BJ (cell line): ENCODE measurements around the gene PRDM16. TPM values are rescaled to one million over a fixed set of nuclear protein-coding genes. Genes with fewer than 3 reads are reported as not detected.

ENCODE experiments used
- CTCF ChIA-PET: fragments of 350-600 bp; formaldehyde crosslinking; extraction: SDS; loops from one replicate; lab custom pipeline; 2021; ENCODE audit warnings: antibody characterized with exemption, inconsistent platforms; lab: Yijun Ruan, JAX
- POLR2A ChIA-PET: fragments of 300-600 bp; sonication (Branson Sonifier 250); formaldehyde crosslinking; extraction: SDS; loops from one replicate; lab custom pipeline; 2021; ENCODE audit warnings: antibody characterized with exemption; lab: Charles Lee
- DNase-seq: peaks from one replicate; pipeline ENCODE4 v3.0.0-alpha.2; 2011; ENCODE audit warnings: low read depth
- H3K27me3 ChIP-seq: 2 replicates; pipeline ENCODE4 v1.6.0; 2011; ENCODE audit warnings: low read length; ENCODE audit not compliant: control insufficient read depth, insufficient read depth
- H3K36me3 ChIP-seq: 2 replicates; pipeline ENCODE4 v1.5.1; 2011; ENCODE audit warnings: low read length; ENCODE audit not compliant: control insufficient read depth, insufficient read depth
- H3K4me3 ChIP-seq: 2 replicates; pipeline ENCODE4 v1.5.1; 2011; ENCODE audit warnings: low read depth, mild to moderate bottlenecking, control low read depth, low read length
- polyA plus RNA-seq: library from polyadenylated mRNA; depleted of rRNA; stranded (reverse); fragments of >200 nt; gene quantifications from 2 replicates; pipeline ENCODE4 v1.2.3, GENCODE V29; 2011
- TF ChIP-seq, protein P1 (sequence below): IDR thresholded peaks from 2 replicates; pipeline ENCODE4 v1.5.1; 2011; ENCODE audit warnings: low read depth, mild to moderate bottlenecking, control low read depth, inconsistent platforms, low read length, moderate library complexity; ENCODE audit not compliant: insufficient read depth

The PRDM16 gene
- polyA plus RNA-seq, 1 experiment: 0.02 TPM

DNA sequence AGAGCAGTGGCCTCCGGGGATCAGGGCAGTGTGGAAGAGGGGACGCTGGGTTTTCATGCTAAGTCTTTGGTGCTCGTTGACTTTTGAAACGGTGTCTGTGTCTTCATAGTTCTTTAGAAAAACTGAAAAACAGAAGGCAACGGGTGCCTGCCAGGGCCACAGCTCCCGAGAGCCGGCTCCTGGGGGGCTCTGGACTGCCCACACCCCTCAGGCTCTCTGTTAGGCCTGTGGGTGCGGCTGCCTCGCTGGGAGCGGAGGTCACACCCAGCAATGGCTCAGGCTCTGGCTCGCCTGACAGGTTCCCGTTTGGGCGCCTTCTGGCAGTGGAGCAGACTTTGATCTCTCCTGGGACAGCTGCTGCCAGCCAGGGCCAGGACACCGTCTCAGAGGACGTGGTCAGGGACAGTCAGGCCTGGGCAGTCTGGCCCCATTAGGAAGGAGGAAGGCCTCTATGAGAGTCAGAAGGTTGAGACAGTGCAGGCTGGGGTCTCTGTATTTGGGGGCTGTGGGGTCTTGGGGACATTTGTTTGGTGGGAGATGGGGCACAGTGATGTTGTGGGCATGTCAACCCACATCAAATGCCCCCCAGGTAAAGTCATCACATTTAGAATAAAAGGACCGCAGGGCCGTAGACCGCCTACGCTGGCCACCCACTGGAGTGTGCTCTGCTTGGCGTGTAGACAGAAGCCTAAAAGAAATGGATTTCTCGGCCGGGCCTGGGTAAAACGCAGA lies 391.1 kb downstream of the PRDM16 start:
- H3K36me3 ChIP-seq: no peaks in the 10 kb centered on the region
- ChIA-PET CTCF (no interaction called here), POLR2A (no interaction called here)
- peaks cover 2% of the 10 kb centered on the region for H3K27me3 ChIP-seq
- no peak for DNase-seq
- TF ChIP-seq, protein P1, sequence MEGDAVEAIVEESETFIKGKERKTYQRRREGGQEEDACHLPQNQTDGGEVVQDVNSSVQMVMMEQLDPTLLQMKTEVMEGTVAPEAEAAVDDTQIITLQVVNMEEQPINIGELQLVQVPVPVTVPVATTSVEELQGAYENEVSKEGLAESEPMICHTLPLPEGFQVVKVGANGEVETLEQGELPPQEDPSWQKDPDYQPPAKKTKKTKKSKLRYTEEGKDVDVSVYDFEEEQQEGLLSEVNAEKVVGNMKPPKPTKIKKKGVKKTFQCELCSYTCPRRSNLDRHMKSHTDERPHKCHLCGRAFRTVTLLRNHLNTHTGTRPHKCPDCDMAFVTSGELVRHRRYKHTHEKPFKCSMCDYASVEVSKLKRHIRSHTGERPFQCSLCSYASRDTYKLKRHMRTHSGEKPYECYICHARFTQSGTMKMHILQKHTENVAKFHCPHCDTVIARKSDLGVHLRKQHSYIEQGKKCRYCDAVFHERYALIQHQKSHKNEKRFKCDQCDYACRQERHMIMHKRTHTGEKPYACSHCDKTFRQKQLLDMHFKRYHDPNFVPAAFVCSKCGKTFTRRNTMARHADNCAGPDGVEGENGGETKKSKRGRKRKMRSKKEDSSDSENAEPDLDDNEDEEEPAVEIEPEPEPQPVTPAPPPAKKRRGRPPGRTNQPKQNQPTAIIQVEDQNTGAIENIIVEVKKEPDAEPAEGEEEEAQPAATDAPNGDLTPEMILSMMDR: no peak
- no peak overlapping the region for H3K4me3 ChIP-seq

DNA sequence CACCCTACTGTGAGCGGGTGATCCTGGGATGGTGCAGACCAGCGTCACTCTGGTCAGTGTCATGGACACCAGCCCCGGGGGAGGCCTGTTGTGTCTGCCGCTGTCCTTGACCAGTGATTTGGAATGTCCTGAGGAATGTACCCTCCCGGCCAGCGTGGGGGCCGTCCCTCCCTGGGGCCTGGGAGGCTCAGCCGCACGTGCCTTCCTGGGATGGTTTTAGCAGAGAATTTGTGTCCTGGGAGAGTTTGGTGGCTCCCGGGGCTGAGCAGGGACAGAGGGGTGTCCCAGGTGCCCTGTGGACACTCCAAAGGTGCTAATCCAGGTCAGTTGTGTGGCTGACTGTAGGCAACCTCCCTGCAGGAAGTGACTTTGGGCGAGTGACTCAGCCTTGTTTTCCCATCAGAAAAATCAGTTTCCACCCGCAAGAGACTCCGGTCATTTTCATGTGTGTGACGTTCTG lies 391.7 kb downstream of the PRDM16 start:
- no peak for DNase-seq
- CTCF ChIA-PET: interaction anchor here (4.0 kb wide), 1 partner anchor 8 kb away, joined by 24 read pairs; no protein-coding TSS in a partner anchor

DNA sequence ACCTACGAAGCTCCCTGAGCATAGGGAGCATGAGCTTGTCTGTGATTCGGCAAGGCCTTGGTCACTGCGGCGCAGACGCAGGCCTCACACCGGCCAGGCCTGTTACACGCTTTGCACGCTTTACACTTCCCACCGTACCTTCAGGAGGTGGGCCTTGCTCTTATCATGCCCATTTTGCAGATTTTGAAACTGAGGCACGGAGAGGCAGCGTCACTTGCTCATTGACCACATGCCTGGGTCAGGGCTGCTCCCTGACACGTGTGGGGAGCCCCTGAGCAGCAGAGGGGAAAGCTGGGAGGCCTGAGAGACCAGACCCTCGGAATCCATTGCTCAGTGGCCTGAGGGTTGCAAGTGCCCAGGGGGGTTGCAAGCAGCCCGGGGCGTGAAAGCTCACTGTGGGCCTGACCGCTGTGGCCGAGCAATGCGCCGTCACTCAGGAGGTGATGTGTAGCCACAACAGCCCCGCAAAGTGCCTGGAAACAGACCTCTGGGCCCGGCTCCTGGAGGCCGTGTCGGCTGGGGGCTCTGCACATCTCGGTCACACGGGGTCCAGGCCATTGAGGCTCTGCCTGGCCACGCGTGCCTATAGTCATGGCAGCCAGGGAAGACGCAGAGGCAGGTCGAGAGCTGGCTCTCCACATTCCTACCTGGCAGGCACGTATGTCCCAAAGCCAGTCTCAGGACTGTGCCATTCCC lies 392.4 kb downstream of the PRDM16 start:
- DNase-seq: no peak
- CTCF ChIA-PET: interaction anchor here (1.3 to 4.0 kb wide), 2 partner anchors 8 to 10 kb away, joined by 4 to 24 read pairs; no protein-coding TSS in a partner anchor
- TF ChIP-seq, protein P1: no peak
- H3K4me3 ChIP-seq: no peak overlapping the region
- H3K36me3 ChIP-seq: no peaks in the 10 kb centered on the region
- POLR2A ChIA-PET: no interaction called here
- H3K27me3 ChIP-seq: peaks cover 2% of the 10 kb centered on the region; the same call in 1 of the 2 replicates

More for the DNA sequence above, 391.7 kb downstream of the PRDM16 start:
- POLR2A ChIA-PET: no interaction called here
- Histone ChIP-seq H3K27me3 (peaks cover 2% of the 10 kb centered on the region; the same call in 1 of the 2 replicates), H3K36me3 (no peaks in the 10 kb centered on the region), H3K4me3 (no peak overlapping the region)
- TF ChIP-seq, protein P1: no peak

DNA sequence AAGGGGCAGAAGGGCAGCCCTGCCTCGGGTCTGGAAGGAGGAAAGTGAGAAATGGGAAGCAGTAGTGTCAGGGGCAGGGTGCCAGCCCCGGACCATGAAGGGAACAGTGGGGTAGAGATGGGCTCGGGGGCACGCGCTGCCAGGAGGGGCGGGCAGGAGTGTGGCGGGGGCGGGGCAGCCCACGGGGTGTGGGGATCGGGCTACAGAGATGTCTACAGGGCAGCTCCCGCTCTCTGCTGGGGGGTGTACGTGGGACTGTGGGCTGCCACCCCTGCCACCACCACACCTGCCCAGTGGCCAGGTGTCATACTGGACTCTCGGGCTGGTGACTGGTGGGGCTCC lies 392.9 kb downstream of the PRDM16 start:
- Histone ChIP-seq H3K36me3 (no peaks in the 10 kb centered on the region), H3K4me3 (no peak overlapping the region), H3K27me3 (peaks cover 2% of the 10 kb centered on the region; the same call in 1 of the 2 replicates)
- TF ChIP-seq, protein P1: no peak
- POLR2A ChIA-PET: no interaction called here
- DNase-seq: no peak
- CTCF ChIA-PET: interaction anchor here (1.3 to 4.0 kb wide), 2 partner anchors 9 to 10 kb away, joined by 4 to 24 read pairs; no protein-coding TSS in a partner anchor
